Natural killer cell (primary cell): ENCODE results near the gene SND1. TPM values are rescaled to one million over a fixed set of nuclear protein-coding genes. Genes with fewer than 3 reads are reported as not detected.

Experiments
- ATAC-seq, 3 donors: fragments of 150-1000 bp in 2 of 3; fragments of 200-7000 bp in 1 of 3; cut with Tn5 transposase; 1 replicate in 1 of 3; 2 replicates in 2 of 3; pipeline ENCODE4 v1.10.0; 2021; ENCODE audit warnings: mild to moderate bottlenecking in 2 of 3, moderate library complexity in 2 of 3
- DNase-seq, 2 donors: peaks; one replicate each; pipeline versions ENCODE4 v3.0.0 to v3.0.0-alpha.2; 2013 to 2021; ENCODE audit warnings: mixed read lengths in 1 of 2
- H3K27ac ChIP-seq: one replicate; pipeline ENCODE4 v1.5.1; 2013; ENCODE audit warnings: mild to moderate bottlenecking, low read length
- H3K27me3 ChIP-seq: one replicate; pipeline ENCODE4 v1.6.1; 2013; ENCODE audit warnings: low read length; ENCODE audit not compliant: control insufficient read depth, insufficient read depth
- H3K36me3 ChIP-seq: one replicate; pipeline ENCODE4 v1.6.1; 2013; ENCODE audit warnings: low read length; ENCODE audit not compliant: control insufficient read depth, insufficient read depth
- H3K4me1 ChIP-seq: one replicate; pipeline ENCODE4 v1.6.1; 2013; ENCODE audit warnings: low read length; ENCODE audit not compliant: control insufficient read depth, insufficient read depth
- H3K4me3 ChIP-seq: one replicate; pipeline ENCODE4 v1.5.1; 2013; ENCODE audit warnings: low read length
- H3K9me3 ChIP-seq: one replicate; pipeline ENCODE4 v1.6.1; 2013; ENCODE audit warnings: low read length; ENCODE audit not compliant: control insufficient read depth, insufficient read depth
- H3K27ac Mint-ChIP-seq, 2 donors: one replicate each; pipeline ENCODE4 v1.8.0; 2022; ENCODE audit warnings: mild to moderate bottlenecking in 2 of 2, mixed read lengths in 2 of 2, moderate library complexity in 1 of 2
- H3K27me3 Mint-ChIP-seq, 2 donors: one replicate each; pipeline ENCODE4 v1.8.0; 2022; ENCODE audit warnings: low read depth in 2 of 2, mixed read lengths in 2 of 2
- H3K36me3 Mint-ChIP-seq: one replicate; pipeline ENCODE4 v1.8.0; 2022; ENCODE audit warnings: mixed read lengths
- H3K4me1 Mint-ChIP-seq, 2 donors: one replicate each; pipeline ENCODE4 v1.8.0; 2022; ENCODE audit warnings: mixed read lengths in 2 of 2
- H3K4me3 Mint-ChIP-seq: one replicate; pipeline ENCODE4 v1.8.0; 2022; ENCODE audit warnings: mild to moderate bottlenecking, moderate library complexity, mixed read lengths
- H3K9me3 Mint-ChIP-seq, 2 donors: one replicate each; pipeline ENCODE4 v1.8.0; 2022; ENCODE audit warnings: mixed read lengths in 2 of 2
- CTCF ChIP-seq: fragments of 200-600 bp; IDR thresholded peaks from one replicate; pipeline ENCODE4 v1.8.0; 2022; ENCODE audit warnings: antibody characterized with exemption
- WGBS: methylation state at CpG from one replicate; pipeline ENCODE4 v1.1.7; 2013; ENCODE audit warnings: missing lambda C conversion rate; ENCODE audit not compliant: insufficient coverage; 5-methylcytosine and 5-hydroxymethylcytosine counted together
- intact Hi-C: fragments of 100-400 bp; cut with micrococcal nuclease; formaldehyde crosslinking; loops from one replicate; pipeline ENCODE4 v1.14.2; 2022
- total RNA-seq, 4 donors: library from RNA; stranded (reverse); fragments of 120-200 nt in 1 of 4; gene quantifications; one replicate each; pipeline versions ENCODE4 v1.2.3 to v1.2.4, GENCODE V29; 2013 to 2022

Gene SND1
- total RNA-seq, 3 donors from 2014 or later (not counting 1 experiment from before 2014, with no cell fraction given): 149 to 188 (median 149) TPM

GRCh38 chr7:127912901-127913300 is 260.9 kb downstream of the SND1 start:
- no peak for DNase-seq
- Histone ChIP-seq H3K4me1 (no peaks in the 10 kb centered on the region), H3K27ac (no peak overlapping the region), H3K9me3 (no peaks in the 10 kb centered on the region), H3K27me3 (no peaks in the 10 kb centered on the region), H3K36me3 (no peaks in the 10 kb centered on the region), H3K4me3 (no peak overlapping the region)
- no peak for TF ChIP-seq CTCF
- no peak overlapping the region for H3K27ac Mint-ChIP-seq
- 72% methylated on average over 2 of the region's 2 CpGs for WGBS
- no peaks in the 10 kb centered on the region for H3K27me3 Mint-ChIP-seq
- no peaks in the 10 kb centered on the region for H3K36me3 Mint-ChIP-seq
- peaks cover 11 to 18% of the 10 kb centered on the region in 2 donors for H3K4me1 Mint-ChIP-seq
- ATAC-seq: no peak
- intact Hi-C loops: no loop called here
- H3K4me3 Mint-ChIP-seq: no peak overlapping the region
- H3K9me3 Mint-ChIP-seq: no peaks in the 10 kb centered on the region

GRCh38 chr7:127913686-127914085 is 261.7 kb downstream of the SND1 start:
- TF ChIP-seq CTCF: no peak
- intact Hi-C loops: no loop called here
- Mint-ChIP-seq H3K36me3 (no peaks in the 10 kb centered on the region), H3K27ac (no peak overlapping the region), H3K9me3 (no peaks in the 10 kb centered on the region), H3K4me1 (peaks cover 3 to 14% of the 10 kb centered on the region in 2 donors), H3K27me3 (no peaks in the 10 kb centered on the region), H3K4me3 (no peak overlapping the region)
- Histone ChIP-seq H3K27me3 (no peaks in the 10 kb centered on the region), H3K9me3 (no peaks in the 10 kb centered on the region), H3K4me3 (no peak overlapping the region), H3K27ac (no peak overlapping the region), H3K4me1 (no peaks in the 10 kb centered on the region), H3K36me3 (no peaks in the 10 kb centered on the region)
- DNase-seq (no peak), ATAC-seq (no peak)
- 96% methylated on average over 2 of the region's 2 CpGs for WGBS

GRCh38 chr7:127914693-127915092 is 262.7 kb downstream of the SND1 start:
- H3K27ac Mint-ChIP-seq: no peak overlapping the region
- no peak for TF ChIP-seq CTCF
- no peaks in the 10 kb centered on the region for H3K36me3 ChIP-seq
- no peak overlapping the region for H3K4me3 Mint-ChIP-seq
- ATAC-seq: no peak
- H3K27me3 ChIP-seq: no peaks in the 10 kb centered on the region
- H3K36me3 Mint-ChIP-seq: no peaks in the 10 kb centered on the region
- intact Hi-C loops: no loop called here
- H3K4me1 Mint-ChIP-seq: peaks cover 0 to 6% of the 10 kb centered on the region in 2 donors
- no peak overlapping the region for H3K27ac ChIP-seq
- no peak overlapping the region for H3K4me3 ChIP-seq
- no peaks in the 10 kb centered on the region for H3K4me1 ChIP-seq
- H3K9me3 ChIP-seq: no peaks in the 10 kb centered on the region
- 96% methylated on average over 6 of the region's 6 CpGs for WGBS
- no peak for DNase-seq
- H3K9me3 Mint-ChIP-seq: no peaks in the 10 kb centered on the region
- no peaks in the 10 kb centered on the region for H3K27me3 Mint-ChIP-seq

- Histone ChIP-seq H3K27me3 (no peaks in the 10 kb centered on the region), H3K27ac (no peak overlapping the region), H3K4me3 (no peak overlapping the region), H3K4me1 (no peaks in the 10 kb centered on the region), H3K9me3 (no peaks in the 10 kb centered on the region), H3K36me3 (no peaks in the 10 kb centered on the region)
- Mint-ChIP-seq H3K27me3 (no peaks in the 10 kb centered on the region), H3K4me3 (no peak overlapping the region), H3K4me1 (peaks cover 0 to 6% of the 10 kb centered on the region in 2 donors), H3K36me3 (no peaks in the 10 kb centered on the region), H3K27ac (no peak overlapping the region), H3K9me3 (no peaks in the 10 kb centered on the region)
- DNase-seq (no peak), ATAC-seq (no peak)
- 95% methylated on average over 3 of the region's 3 CpGs for WGBS
- intact Hi-C loops: no loop called here
- TF ChIP-seq CTCF: no peak
Measured at GRCh38 chr7:127916735-127917134, 264.7 kb downstream of the SND1 start.
